Parathyroid adenoma (tissue), 2 donors: ENCODE measurements around the gene DYNLT2.

ENCODE experiments used
- H2AFZ ChIP-seq: fragments of 300-600 bp; sonication (generic); one replicate; pipeline ENCODE4 v1.7.0; 2017; ENCODE audit warnings: antibody characterized with exemption, mild to moderate bottlenecking
- H3K27ac ChIP-seq: fragments of 300-600 bp; sonication (generic); one replicate; pipeline ENCODE4 v1.7.0; 2017
- H3K27me3 ChIP-seq: fragments of 300-600 bp; sonication (generic); one replicate; pipeline ENCODE4 v1.7.0; 2017; ENCODE audit warnings: low read length; ENCODE audit not compliant: control insufficient read depth, insufficient read depth
- H3K36me3 ChIP-seq: fragments of 300-600 bp; sonication (generic); one replicate; pipeline ENCODE4 v1.7.0; 2017; ENCODE audit warnings: low read length; ENCODE audit not compliant: control insufficient read depth, insufficient read depth
- H3K4me1 ChIP-seq: fragments of 300-600 bp; sonication (generic); one replicate; pipeline ENCODE4 v1.7.0; 2017; ENCODE audit warnings: control low read depth
- H3K4me2 ChIP-seq: fragments of 300-600 bp; sonication (generic); one replicate; pipeline ENCODE4 v1.7.0; 2017; ENCODE audit warnings: low read length
- H3K4me3 ChIP-seq: fragments of 300-600 bp; sonication (generic); one replicate; pipeline ENCODE4 v1.7.0; 2017; ENCODE audit warnings: low read depth, low read length
- H3K79me2 ChIP-seq: fragments of 300-600 bp; sonication (generic); one replicate; pipeline ENCODE4 v1.7.0; 2017; ENCODE audit warnings: control low read depth
- H3K9ac ChIP-seq: fragments of 300-600 bp; sonication (generic); one replicate; pipeline ENCODE4 v1.7.0; 2017; ENCODE audit warnings: mild to moderate bottlenecking
- H3K9me3 ChIP-seq: fragments of 300-600 bp; sonication (generic); one replicate; pipeline ENCODE4 v1.7.0; 2017; ENCODE audit warnings: low read length; ENCODE audit not compliant: control insufficient read depth
- CTCF ChIP-seq: fragments of 300-600 bp; sonication (generic); IDR thresholded peaks from one replicate; pipeline ENCODE4 v1.7.0; 2017; ENCODE audit warnings: antibody characterized with exemption, mild to moderate bottlenecking
- donor health status: primary hyperparathyroidism.

The DYNLT2 gene

GRCh38 chr6:169719117-169719516 lies 32.3 kb downstream of the DYNLT2 start:
- H3K36me3 ChIP-seq = no peaks in the 10 kb centered on the region
- H3K4me1 ChIP-seq = peaks cover 5% of the 10 kb centered on the region
- no peak overlapping the region for H3K9ac ChIP-seq
- no peak overlapping the region for H3K4me3 ChIP-seq
- no peak overlapping the region for H3K4me2 ChIP-seq
- H3K27ac ChIP-seq = no peak overlapping the region
- no peak for TF ChIP-seq CTCF
- H3K27me3 ChIP-seq = no peaks in the 10 kb centered on the region
- no peaks in the 10 kb centered on the region for H3K9me3 ChIP-seq
- H2AFZ ChIP-seq = no peak overlapping the region
- H3K79me2 ChIP-seq = peaks cover 13% of the 10 kb centered on the region

GRCh38 chr6:169714595-169714994 lies 36.8 kb downstream of the DYNLT2 start:
- no peak overlapping the region for H3K4me2 ChIP-seq
- TF ChIP-seq CTCF = no peak
- no peak overlapping the region for H3K4me3 ChIP-seq
- H3K9me3 ChIP-seq = no peaks in the 10 kb centered on the region
- no peaks in the 10 kb centered on the region for H3K36me3 ChIP-seq
- H3K79me2 ChIP-seq = peaks cover 10% of the 10 kb centered on the region
- H3K27me3 ChIP-seq = no peaks in the 10 kb centered on the region
- no peak overlapping the region for H2AFZ ChIP-seq
- no peak overlapping the region for H3K27ac ChIP-seq
- no peaks in the 10 kb centered on the region for H3K4me1 ChIP-seq
- H3K9ac ChIP-seq = no peak overlapping the region

- Histone ChIP-seq H3K27ac (no peak overlapping the region), H3K79me2 (peaks cover 7% of the 10 kb centered on the region), H3K4me3 (no peak overlapping the region), H3K27me3 (no peaks in the 10 kb centered on the region), H3K4me1 (no peaks in the 10 kb centered on the region), H2AFZ (no peak overlapping the region), H3K36me3 (no peaks in the 10 kb centered on the region), H3K9me3 (no peaks in the 10 kb centered on the region), H3K4me2 (no peak overlapping the region), H3K9ac (no peak overlapping the region)
- TF ChIP-seq CTCF = no peak
Observed at GRCh38 chr6:169714178-169714577, 37.2 kb downstream of the DYNLT2 start.

GRCh38 chr6:169710009-169710408 lies 41.4 kb downstream of the DYNLT2 start:
- H3K9ac ChIP-seq = no peak overlapping the region
- H3K9me3 ChIP-seq = no peaks in the 10 kb centered on the region
- TF ChIP-seq CTCF = no peak
- no peak overlapping the region for H3K27ac ChIP-seq
- no peak overlapping the region for H3K4me2 ChIP-seq
- H3K4me1 ChIP-seq = no peaks in the 10 kb centered on the region
- no peak overlapping the region for H3K4me3 ChIP-seq
- no peaks in the 10 kb centered on the region for H3K36me3 ChIP-seq
- H3K27me3 ChIP-seq = no peaks in the 10 kb centered on the region
- H3K79me2 ChIP-seq = peaks cover 3% of the 10 kb centered on the region
- no peak overlapping the region for H2AFZ ChIP-seq

GRCh38 chr6:169709293-169709692 lies 42.1 kb downstream of the DYNLT2 start:
- Histone ChIP-seq H3K27ac (no peak overlapping the region), H3K27me3 (no peaks in the 10 kb centered on the region), H3K79me2 (peaks cover 3% of the 10 kb centered on the region), H3K4me2 (no peak overlapping the region), H3K4me3 (no peak overlapping the region), H2AFZ (no peak overlapping the region), H3K9ac (no peak overlapping the region), H3K4me1 (no peaks in the 10 kb centered on the region), H3K9me3 (no peaks in the 10 kb centered on the region), H3K36me3 (no peaks in the 10 kb centered on the region)
- no peak for TF ChIP-seq CTCF
